CD14-positive monocyte (primary cell): ENCODE data around the gene KLHDC9. TPM values are rescaled to one million over a fixed set of nuclear protein-coding genes. Genes with fewer than 3 reads are reported as not detected.

Experiments used
- DNase-seq, 3 donors: peaks; one replicate each; pipeline ENCODE4 v3.0.0-alpha.2; 2011 to 2022
- H2AFZ ChIP-seq: 2 replicates; pipeline ENCODE4 v1.6.0; 2012; ENCODE audit warnings: mild to moderate bottlenecking, low read depth, low read length, inconsistent platforms; ENCODE audit not compliant: insufficient read depth, poor library complexity, severe bottlenecking
- H3K27ac ChIP-seq, 2 donors: 1 replicate in 1 of 2; 2 replicates in 1 of 2; pipeline ENCODE4 v1.5.1; 2012 to 2013; ENCODE audit warnings: low read length in 2 of 2, control low read depth in 1 of 2, inconsistent platforms in 1 of 2, low read depth in 1 of 2, mild to moderate bottlenecking in 1 of 2
- H3K27me3 ChIP-seq, 2 donors: one replicate each; pipeline versions ENCODE4 v1.6.0 to v1.6.1; 2011 to 2013; ENCODE audit warnings: low read length in 2 of 2; ENCODE audit not compliant: control insufficient read depth in 2 of 2, insufficient read depth in 2 of 2
- H3K36me3 ChIP-seq, 2 donors: replicated peaks in 1 of 2; 1 replicate in 1 of 2; 2 replicates in 1 of 2; pipeline versions ENCODE4 v1.5.1 to v1.6.1; 2012 to 2013; ENCODE audit warnings: low read length in 2 of 2, control low read depth in 1 of 2, inconsistent platforms in 1 of 2, mild to moderate bottlenecking in 1 of 2; ENCODE audit not compliant: insufficient read depth in 2 of 2, control insufficient read depth in 1 of 2
- H3K4me1 ChIP-seq, 2 donors: 1 replicate in 1 of 2; 2 replicates in 1 of 2; pipeline versions ENCODE4 v1.5.1 to v1.6.1; 2012 to 2013; ENCODE audit warnings: low read length in 2 of 2, control low read depth in 1 of 2, inconsistent platforms in 1 of 2, mild to moderate bottlenecking in 1 of 2, moderate library complexity in 1 of 2; ENCODE audit not compliant: insufficient read depth in 2 of 2, control insufficient read depth in 1 of 2
- H3K4me2 ChIP-seq: replicated peaks from 2 replicates; pipeline ENCODE3; 2012; ENCODE audit warnings: low read length, moderate library complexity, mild to moderate bottlenecking; ENCODE audit not compliant: poor library complexity, severe bottlenecking; ENCODE audit errors: extremely low read depth
- H3K4me3 ChIP-seq, 3 experiments: fragments of 200-600 bp in 1 of 3; sonication (generic) in 1 of 3; replicated peaks in 1 of 3; 1 replicate in 2 of 3; 2 replicates in 1 of 3; pipeline ENCODE4 v1.5.1; 2011 to 2013; ENCODE audit warnings: low read length in 3 of 3, mild to moderate bottlenecking in 3 of 3, control low read depth in 2 of 3, low read depth in 2 of 3, inconsistent platforms in 1 of 3, moderate library complexity in 1 of 3
- H3K79me2 ChIP-seq: 2 replicates; pipeline ENCODE4 v1.6.0; 2012; ENCODE audit warnings: mild to moderate bottlenecking, control low read depth, inconsistent platforms, low read length, moderate library complexity; ENCODE audit not compliant: insufficient read depth
- H3K9ac ChIP-seq: 2 replicates; pipeline ENCODE4 v1.6.0; 2017; ENCODE audit warnings: low read length, mild to moderate bottlenecking; ENCODE audit not compliant: insufficient read depth, poor library complexity, severe bottlenecking
- H3K9me3 ChIP-seq, 2 donors: replicated peaks in 1 of 2; 1 replicate in 1 of 2; 2 replicates in 1 of 2; pipeline versions ENCODE4 v1.5.1 to v1.6.1; 2012 to 2013; ENCODE audit warnings: low read length in 2 of 2, control low read depth in 1 of 2; ENCODE audit not compliant: control insufficient read depth in 1 of 2, insufficient read depth in 1 of 2
- H4K20me1 ChIP-seq: 2 replicates; pipeline ENCODE4 v1.6.0; 2012; ENCODE audit warnings: mild to moderate bottlenecking, low read length, control low read depth, moderate library complexity; ENCODE audit not compliant: insufficient read depth
- H3K27ac Mint-ChIP-seq, 7 donors: one replicate each; pipeline ENCODE4 v1.8.0; 2020; ENCODE audit warnings: mild to moderate bottlenecking in 7 of 7, mixed read lengths in 7 of 7, moderate library complexity in 6 of 7, inconsistent platforms in 2 of 7
- H3K27me3 Mint-ChIP-seq, 3 donors: one replicate each; pipeline ENCODE4 v1.8.0; 2021 to 2022; ENCODE audit warnings: low read depth in 3 of 3, mild to moderate bottlenecking in 3 of 3, mixed read lengths in 3 of 3, moderate library complexity in 3 of 3, inconsistent platforms in 1 of 3
- H3K36me3 Mint-ChIP-seq, 2 donors: one replicate each; pipeline ENCODE4 v1.8.0; 2020; ENCODE audit warnings: mixed read lengths in 2 of 2, inconsistent platforms in 1 of 2, mild to moderate bottlenecking in 1 of 2
- H3K4me1 Mint-ChIP-seq: one replicate; pipeline ENCODE4 v1.8.0; 2020; ENCODE audit warnings: mild to moderate bottlenecking, mixed read lengths
- H3K4me3 Mint-ChIP-seq, 2 donors: one replicate each; pipeline ENCODE4 v1.8.0; 2020; ENCODE audit warnings: mild to moderate bottlenecking in 2 of 2, mixed read lengths in 2 of 2, moderate library complexity in 1 of 2
- H3K9me3 Mint-ChIP-seq, 7 donors: one replicate each; pipeline ENCODE4 v1.8.0; 2020 to 2022; ENCODE audit warnings: mixed read lengths in 7 of 7, mild to moderate bottlenecking in 6 of 7, moderate library complexity in 6 of 7, inconsistent platforms in 2 of 7
- CTCF ChIP-seq: fragments of 200-600 bp; IDR thresholded peaks from one replicate; pipeline ENCODE4 v1.8.0; 2022; ENCODE audit warnings: antibody characterized with exemption, mild to moderate bottlenecking
- WGBS: methylation state at CpG from one replicate; pipeline ENCODE4 v1.1.5; 2013; ENCODE audit warnings: missing lambda C conversion rate; ENCODE audit not compliant: insufficient coverage; 5-methylcytosine and 5-hydroxymethylcytosine counted together
- intact Hi-C, 2 donors: fragments of 100-400 bp; cut with micrococcal nuclease; formaldehyde crosslinking; loops; one replicate each; pipeline versions ENCODE4 v1.15.0 to v1.15.1; 2023
- polyA plus RNA-seq, 3 donors: library from polyadenylated mRNA; depleted of rRNA in 1 of 3; unstranded in 2 of 3; stranded (reverse) in 1 of 3; fragments of 300-500 nt in 2 of 3; fragments of >200 nt in 1 of 3; fragmentation: Illumina TruSeq in 2 of 3; gene quantifications; 1 replicate in 2 of 3; 2 replicates in 1 of 3; pipeline ENCODE4 v1.2.3, GENCODE V29; 2012 to 2021

KLHDC9 gene
- polyA plus RNA-seq, 3 donors: 0.08 TPM; not detected in 2

- H4K20me1 ChIP-seq: peaks cover 19% of the 10 kb centered on the region
- H3K9me3 ChIP-seq: no peaks in the 10 kb centered on the region
- H3K36me3 Mint-ChIP-seq: peaks cover 6 to 30% of the 10 kb centered on the region in 2 donors
- H3K27ac ChIP-seq: peak within 1 kb of the TSS; percentile 93 to 97
- peaks cover 0 to 2% (median 0%) of the 10 kb centered on the region in 7 donors for H3K9me3 Mint-ChIP-seq
- H3K4me1 Mint-ChIP-seq: peaks cover 56% of the 10 kb centered on the region
- peak; percentile 95 to 98 (median 96) for DNase-seq
- peaks cover 57% of the 10 kb centered on the region for H3K79me2 ChIP-seq
- peak within 1 kb of the TSS; percentile 99 for H3K4me3 Mint-ChIP-seq
- peak within 1 kb of the TSS; percentile 84 for H3K4me2 ChIP-seq
- peaks cover 3 to 5% of the 10 kb centered on the region in 2 donors for H3K36me3 ChIP-seq
- peak within 1 kb of the TSS; percentile 98 to 100 (median 99) for H3K27ac Mint-ChIP-seq
- 0% methylated on average over 4 of the region's 9 CpGs for WGBS
- intact Hi-C loops: loop anchor here (2.0 to 5.0 kb wide), 5 partner anchors 23 to 69 kb away; partner anchors contain the start of genes DEDD (in 1 of the 2), NIT1 (in 1 of the 2) and PFDN2 (in 1 of the 2)
- H3K27me3 Mint-ChIP-seq: peaks cover 0 to 2% (median 1%) of the 10 kb centered on the region in 3 donors
- peak within 1 kb of the TSS; percentile 85 to 97 (median 96) for H3K4me3 ChIP-seq
- no peaks in the 10 kb centered on the region for H3K27me3 ChIP-seq
- H2AFZ ChIP-seq: peak within 1 kb of the TSS; percentile 30
- no peak for TF ChIP-seq CTCF
- peak within 1 kb of the TSS; percentile 97 for H3K9ac ChIP-seq
- peaks cover 51 to 58% of the 10 kb centered on the region in 2 donors for H3K4me1 ChIP-seq
Measured at GRCh38 chr1:161069731-161070270, 28.4 kb upstream of the KLHDC9 start, which contains the start of gene ARHGAP30. TSS of gene ARHGAP30 (minus strand) at chr1:161069891. CDS start at chr1:161069624, 267 bp downstream.

- no peak overlapping the region for H2AFZ ChIP-seq
- H3K79me2 ChIP-seq: peaks cover 47% of the 10 kb centered on the region
- H3K27me3 ChIP-seq: no peaks in the 10 kb centered on the region
- H3K9me3 Mint-ChIP-seq: peaks cover 0 to 2% (median 0%) of the 10 kb centered on the region in 7 donors
- H3K4me2 ChIP-seq: no peak overlapping the region
- H3K27ac ChIP-seq: peak overlapping the region; percentile 93 to 97
- H3K9me3 ChIP-seq: no peaks in the 10 kb centered on the region
- peaks cover 46 to 50% of the 10 kb centered on the region in 2 donors for H3K4me1 ChIP-seq
- WGBS: no CpG with 5 or more reads among the region's 4 CpGs
- DNase-seq: peak in 2 of 3 donors; percentile 39 to 40
- H3K4me3 ChIP-seq: no peak overlapping the region
- peaks cover 52% of the 10 kb centered on the region for H3K4me1 Mint-ChIP-seq
- peaks cover 3 to 5% of the 10 kb centered on the region in 2 donors for H3K36me3 ChIP-seq
- H3K9ac ChIP-seq: no peak overlapping the region
- no peak overlapping the region for H3K4me3 Mint-ChIP-seq
- intact Hi-C loops: loop anchor here in 1 of 2 donors (2.0 to 5.0 kb wide), 2 partner anchors 26 to 62 kb away; partner anchors contain the start of gene DEDD
- H3K27ac Mint-ChIP-seq: peak overlapping the region; percentile 98 to 100 (median 99)
- peaks cover 6 to 22% of the 10 kb centered on the region in 2 donors for H3K36me3 Mint-ChIP-seq
- H4K20me1 ChIP-seq: peaks cover 12% of the 10 kb centered on the region
- TF ChIP-seq CTCF: no peak
- H3K27me3 Mint-ChIP-seq: peaks cover 0 to 2% (median 1%) of the 10 kb centered on the region in 3 donors
Measured at GRCh38 chr1:161070761-161071160, 27.4 kb upstream of the KLHDC9 start.
